Stromal cell of bone marrow (primary cell): ENCODE results near the gene SALL1.

Source experiments
- DNase-seq: peaks from one replicate; pipeline ENCODE4 v3.0.0-alpha.2; 2012; ENCODE audit warnings: low read depth

Gene SALL1

DNA sequence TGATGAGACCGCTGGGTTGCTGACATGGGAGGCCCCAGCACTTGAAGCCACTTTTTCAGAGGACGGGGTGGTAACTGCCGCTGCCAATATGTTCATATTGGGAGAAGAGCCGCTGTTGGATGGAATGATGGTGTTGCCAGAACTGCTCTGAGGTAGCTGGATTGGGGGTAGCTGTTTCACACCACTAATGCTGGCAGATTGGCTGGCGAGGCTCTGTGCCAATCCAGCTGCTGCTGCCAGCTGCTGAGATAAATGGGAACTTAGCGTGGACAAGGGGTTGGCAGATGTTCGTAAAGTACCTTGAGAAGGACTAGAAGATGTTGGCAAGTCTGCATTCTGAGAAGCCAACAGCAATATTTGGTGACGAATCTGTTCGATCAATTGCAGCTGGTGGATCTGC, 10.0 kb downstream of the SALL1 start:
- no peak for DNase-seq

GRCh38 chr16:51140112-51140511, 11.0 kb downstream of the SALL1 start:
- no peak for DNase-seq

DNA sequence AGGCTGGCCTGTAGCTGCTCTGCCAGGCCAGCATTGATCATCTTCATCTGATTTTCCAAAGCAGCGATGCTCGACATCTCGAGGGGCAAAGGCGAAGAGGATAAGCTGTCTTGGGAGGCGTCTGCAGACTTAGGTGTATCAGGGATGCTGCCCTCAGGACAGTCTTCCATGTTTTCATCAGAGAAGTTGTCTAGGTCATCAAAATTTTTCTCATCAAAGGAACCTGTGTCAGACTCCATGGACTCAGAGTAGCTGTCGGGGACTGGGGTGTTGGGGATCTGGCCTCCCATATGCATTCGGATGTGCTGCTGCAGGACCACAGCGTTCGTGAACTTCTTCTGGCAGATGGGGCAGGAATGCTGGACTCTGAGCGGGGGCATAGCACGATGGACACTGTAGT, 11.5 kb downstream of the SALL1 start:
- no peak for DNase-seq

GRCh38 chr16:51138178-51138577, 12.9 kb downstream of the SALL1 start:
- DNase-seq = no peak

GRCh38 chr16:51137097-51137496, 14.0 kb downstream of the SALL1 start:
- DNase-seq = no peak

DNA sequence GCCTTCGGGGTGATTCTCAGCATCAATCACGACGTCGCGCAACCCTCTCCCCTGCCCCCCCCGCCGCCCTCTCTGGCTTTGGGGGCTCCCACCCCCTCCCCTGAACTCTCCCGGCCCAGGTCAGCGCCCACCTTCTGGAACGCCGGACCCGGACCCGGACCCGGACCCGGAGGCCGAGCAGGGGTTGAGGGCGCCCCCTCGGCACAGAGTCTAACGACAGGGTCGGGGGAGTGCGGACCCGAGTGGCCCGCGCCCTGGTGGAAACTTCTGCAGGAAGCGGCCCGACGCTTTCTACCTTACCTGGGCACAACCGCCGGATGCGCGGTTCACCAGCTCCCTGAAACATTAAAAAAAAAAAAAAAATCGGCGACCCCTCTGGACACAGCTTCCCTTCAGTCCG, 16.2 kb downstream of the SALL1 start:
- no peak for DNase-seq

DNA sequence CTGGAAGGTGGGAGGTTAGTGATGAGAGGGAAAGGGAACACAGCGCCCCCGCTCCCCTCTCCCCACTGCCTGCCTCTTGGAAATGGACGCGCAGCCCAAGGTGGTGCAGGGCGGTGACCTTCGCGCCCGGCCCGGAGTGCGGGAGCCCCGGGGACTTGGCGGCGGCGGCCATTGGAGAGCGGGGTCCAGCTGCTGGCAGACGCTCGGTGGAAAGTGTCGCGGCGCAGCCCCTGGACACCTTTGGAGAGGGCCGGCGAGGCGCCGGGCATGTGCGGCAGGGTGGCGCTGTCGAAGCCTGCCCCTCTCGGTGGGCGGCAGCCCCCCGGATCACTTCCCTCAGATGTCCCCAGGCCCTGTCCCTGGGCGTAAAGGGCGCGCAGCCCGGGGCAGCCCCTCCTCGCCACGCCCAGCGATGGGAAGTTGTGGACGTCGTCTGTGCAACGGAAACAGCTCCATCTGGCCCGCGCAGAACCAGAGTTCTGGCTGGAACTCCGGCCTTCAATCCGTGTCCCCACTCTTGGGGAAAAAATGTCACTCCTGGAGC, 16.7 kb downstream of the SALL1 start:
- no peak for DNase-seq

DNA sequence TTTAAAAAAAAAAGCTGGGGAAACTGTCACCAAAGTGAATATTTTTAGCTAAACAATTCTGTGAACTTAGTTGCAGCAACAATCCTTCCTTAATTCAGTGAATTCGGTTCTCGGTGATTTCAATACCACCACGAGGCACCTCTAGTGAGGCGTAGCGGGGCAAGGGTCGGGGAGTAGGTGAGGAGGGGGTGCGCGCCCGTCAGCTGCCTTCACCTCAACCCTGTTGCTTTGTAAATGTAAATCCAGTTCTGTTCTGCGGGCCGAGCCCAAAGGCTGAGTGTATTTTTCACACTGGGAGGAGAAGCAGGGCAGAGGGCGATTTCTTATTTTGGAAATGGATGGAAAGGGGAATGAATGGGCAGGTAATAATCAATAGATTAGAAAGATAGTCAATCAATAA, 17.4 kb downstream of the SALL1 start:
- no peak for DNase-seq

GRCh38 chr16:51133183-51133582, 17.9 kb downstream of the SALL1 start:
- no peak for DNase-seq

DNA sequence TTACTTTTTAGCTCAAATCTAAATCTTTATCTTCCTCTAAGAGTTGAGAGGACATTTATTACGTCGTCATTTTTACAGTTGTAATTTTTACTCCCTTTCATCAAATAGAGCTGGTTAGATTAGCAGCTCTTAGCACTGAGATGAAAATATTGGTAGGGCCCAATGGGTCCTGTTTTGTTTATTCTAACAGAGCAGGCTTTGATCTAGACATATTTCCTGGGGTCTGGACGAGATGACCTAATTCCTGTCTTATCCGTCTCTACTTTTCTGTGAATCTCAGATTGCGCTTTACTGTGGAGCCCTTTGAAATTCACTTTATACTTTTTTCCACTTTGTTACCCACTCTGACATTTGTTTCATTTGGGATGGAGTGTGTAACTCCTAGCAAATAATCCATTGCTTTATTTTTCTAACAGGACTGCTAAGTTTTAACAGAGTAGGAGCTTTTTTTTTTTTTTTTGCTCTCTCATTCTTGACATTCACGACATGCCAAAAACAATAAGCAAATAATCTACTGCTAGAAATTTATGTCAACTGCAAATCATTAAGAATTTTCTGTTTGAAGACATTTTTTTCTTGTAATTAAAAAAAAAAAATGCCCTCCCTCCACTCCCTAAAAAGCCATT, 18.5 kb downstream of the SALL1 start:
- DNase-seq = no peak

DNA sequence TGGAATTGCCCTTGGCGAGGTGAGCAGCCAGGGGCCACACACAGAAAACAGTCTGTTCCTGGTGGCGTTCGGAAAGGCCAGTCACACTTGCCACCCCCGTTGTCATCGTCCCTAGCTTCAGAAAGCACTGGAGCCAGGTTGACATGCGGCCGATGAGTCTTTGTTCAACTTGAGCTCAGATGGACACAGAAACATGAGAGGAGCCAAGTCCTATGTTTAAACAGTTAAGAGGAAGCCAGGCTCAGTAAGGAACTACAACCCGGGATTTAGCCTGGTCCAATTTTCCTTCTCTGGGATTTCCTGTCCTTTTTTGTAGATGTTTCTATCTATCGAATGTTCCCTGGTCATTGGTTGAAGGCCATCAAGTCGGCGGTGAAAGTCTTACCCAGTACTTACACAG, 19.5 kb downstream of the SALL1 start:
- no peak for DNase-seq

GRCh38 chr16:51129105-51129504, 22.0 kb downstream of the SALL1 start:
- no peak for DNase-seq

DNA sequence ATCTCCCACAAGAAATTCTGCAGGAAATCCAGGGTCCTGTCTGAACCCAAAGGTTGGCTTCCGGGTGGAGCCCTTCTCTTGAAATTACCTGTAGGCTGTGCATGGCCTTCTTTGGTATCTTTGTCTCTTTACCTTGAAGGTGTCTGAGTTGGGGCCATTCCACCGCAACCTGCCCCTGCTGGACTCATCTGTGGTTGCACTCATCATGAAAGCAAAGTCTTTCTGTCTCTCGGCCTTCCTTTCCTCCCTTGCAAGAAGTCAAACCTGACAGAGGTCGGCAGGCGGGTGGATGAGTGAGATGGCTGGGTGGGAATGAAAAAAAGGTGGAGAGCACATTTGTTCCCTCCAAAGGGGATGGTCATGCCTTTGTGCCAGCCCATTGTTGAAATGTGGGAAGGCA, 25.1 kb downstream of the SALL1 start:
- no peak for DNase-seq

GRCh38 chr16:51124896-51125295, 26.2 kb downstream of the SALL1 start:
- no peak for DNase-seq

GRCh38 chr16:51121850-51122249, 29.2 kb downstream of the SALL1 start:
- DNase-seq = no peak

DNA sequence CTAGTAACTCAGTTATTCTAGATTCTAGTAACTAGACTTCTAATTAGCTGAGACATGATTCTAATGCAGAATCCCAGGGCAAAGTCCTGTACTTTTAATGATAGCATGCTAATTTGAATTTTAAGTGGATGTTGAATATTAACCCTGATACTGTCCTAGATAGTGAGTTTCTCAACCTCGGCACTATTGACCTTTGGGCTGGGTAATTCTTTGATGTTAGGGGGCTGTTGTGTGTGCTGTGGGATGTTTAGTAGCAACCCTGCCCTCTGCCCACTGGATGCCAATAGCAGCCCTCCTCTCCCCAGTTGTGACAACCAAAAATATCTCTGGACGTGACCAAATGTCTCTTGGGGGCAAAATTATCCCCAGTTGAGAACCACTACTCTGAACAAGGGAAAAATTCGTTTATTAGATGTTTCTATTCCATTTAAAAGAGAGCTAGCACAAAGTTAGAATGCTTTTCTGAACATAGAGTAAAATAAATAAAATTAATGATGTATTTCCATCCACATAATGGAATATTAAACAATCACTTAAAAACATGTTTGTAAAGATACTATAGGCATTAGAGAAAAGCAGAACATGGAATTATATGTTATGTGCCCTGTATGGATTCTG, 30.2 kb downstream of the SALL1 start:
- no peak for DNase-seq

GRCh38 chr16:51119973-51120729, 30.9 kb downstream of the SALL1 start:
- DNase-seq = no peak

GRCh38 chr16:51119556-51119955, 31.5 kb downstream of the SALL1 start:
- no peak for DNase-seq

DNA sequence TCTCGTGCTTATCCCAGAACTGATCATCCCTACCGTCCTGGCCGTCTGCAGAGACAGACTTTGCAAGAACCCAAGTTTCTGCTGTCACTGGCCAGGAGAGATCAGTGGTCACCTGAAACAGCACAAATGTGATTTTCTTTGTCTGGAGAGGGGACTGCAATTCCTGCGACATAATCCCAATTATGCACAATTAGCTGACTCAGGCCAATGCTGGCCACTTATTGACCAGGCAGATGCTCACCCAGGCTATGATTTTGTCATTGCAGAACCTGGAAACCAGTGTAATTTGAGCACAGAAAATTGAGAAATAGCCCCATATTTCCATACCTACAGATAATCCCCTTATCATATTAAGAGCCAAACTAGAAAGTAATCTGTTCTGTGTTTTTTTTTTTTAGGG, 34.7 kb downstream of the SALL1 start:
- no peak for DNase-seq

DNA sequence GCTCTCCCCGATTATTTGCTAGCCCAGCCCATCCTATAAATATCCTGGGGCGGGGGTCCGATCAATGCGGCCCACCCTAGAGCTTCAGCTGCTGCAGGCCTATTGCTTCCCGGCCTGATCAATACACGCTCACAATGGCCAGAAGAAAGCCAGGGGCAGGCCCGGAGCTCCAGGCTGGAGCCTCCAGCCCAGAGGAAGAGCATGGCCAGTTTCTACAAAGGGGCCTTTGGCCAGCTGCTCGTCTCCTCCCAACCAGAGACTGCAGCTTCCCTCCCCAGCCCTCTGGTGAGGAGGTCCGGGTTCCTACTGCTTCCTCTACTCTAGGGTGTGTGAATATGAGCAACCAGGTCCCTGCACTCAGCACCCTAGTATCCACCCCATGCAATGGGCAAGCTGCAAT, 36.7 kb downstream of the SALL1 start:
- no peak for DNase-seq

DNA sequence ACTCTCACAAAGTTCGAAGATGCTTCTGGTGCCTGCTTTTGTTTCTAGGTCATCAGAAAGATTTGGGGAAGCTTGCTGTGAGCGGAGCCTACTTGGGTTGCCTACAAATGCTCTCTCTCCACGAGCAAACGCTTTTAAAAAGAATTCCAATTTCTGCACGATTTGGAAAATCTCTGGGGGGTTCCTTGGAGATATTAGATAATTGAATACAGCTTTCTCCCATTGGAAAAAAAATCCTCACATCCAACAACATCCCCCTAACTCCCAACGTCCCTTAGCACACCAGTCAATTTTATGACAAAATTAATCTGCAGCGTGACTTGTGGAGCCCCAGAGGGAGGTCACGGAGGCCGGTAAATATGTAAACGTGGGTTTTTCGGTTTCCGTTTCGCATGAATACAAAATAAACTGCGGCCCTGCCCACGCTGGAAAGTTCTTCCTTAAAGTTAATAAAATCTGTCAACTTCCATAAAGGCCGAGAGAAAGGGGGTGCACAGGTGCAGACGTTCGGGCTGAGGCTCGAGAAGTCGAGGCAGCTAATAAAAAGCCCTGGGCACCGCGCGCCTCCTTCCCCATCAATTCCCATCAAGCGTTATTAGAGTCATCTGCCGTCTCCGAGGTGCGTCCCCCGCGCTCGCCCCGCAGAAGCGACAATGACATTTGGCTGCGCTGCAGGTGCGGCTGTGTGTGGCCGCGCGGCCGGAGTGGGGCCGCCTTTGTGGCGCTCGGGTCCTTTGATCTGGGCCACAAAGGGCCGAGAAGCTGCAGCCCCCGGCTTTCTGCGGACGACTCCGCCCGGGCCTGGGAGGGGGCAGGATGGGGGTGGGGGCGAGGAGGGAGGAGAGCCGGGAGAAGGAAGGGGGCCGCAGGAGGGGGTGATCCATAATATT, 37.6 kb downstream of the SALL1 start:
- DNase-seq = no peak

- no peak for DNase-seq
Measured at GRCh38 chr16:51112323-51112722, 38.7 kb downstream of the SALL1 start.
